Hepatocyte (in vitro differentiated cells): ENCODE results near the gene DHRS2.

Experiments
- CTCF ChIP-seq: fragments of 200-600 bp; sonication (generic); IDR thresholded peaks from 2 replicates; pipeline ENCODE4 v1.5.1; 2016; ENCODE audit warnings: antibody characterized with exemption, mild to moderate bottlenecking; ENCODE audit not compliant: poor library complexity
- EZH2 ChIP-seq: fragments of 200-600 bp; sonication (generic); IDR thresholded peaks from 2 replicates; pipeline ENCODE4 v1.6.1; 2016; ENCODE audit warnings: antibody characterized with exemption, mild to moderate bottlenecking, borderline replicate concordance
- EZH2phosphoT487 ChIP-seq: fragments of 200-600 bp; sonication (generic); IDR thresholded peaks from one replicate; pipeline ENCODE4 v1.6.1; 2018; ENCODE audit warnings: antibody characterized with exemption, mild to moderate bottlenecking, low read depth, moderate library complexity; ENCODE audit not compliant: unreplicated experiment, severe bottlenecking

DNA sequence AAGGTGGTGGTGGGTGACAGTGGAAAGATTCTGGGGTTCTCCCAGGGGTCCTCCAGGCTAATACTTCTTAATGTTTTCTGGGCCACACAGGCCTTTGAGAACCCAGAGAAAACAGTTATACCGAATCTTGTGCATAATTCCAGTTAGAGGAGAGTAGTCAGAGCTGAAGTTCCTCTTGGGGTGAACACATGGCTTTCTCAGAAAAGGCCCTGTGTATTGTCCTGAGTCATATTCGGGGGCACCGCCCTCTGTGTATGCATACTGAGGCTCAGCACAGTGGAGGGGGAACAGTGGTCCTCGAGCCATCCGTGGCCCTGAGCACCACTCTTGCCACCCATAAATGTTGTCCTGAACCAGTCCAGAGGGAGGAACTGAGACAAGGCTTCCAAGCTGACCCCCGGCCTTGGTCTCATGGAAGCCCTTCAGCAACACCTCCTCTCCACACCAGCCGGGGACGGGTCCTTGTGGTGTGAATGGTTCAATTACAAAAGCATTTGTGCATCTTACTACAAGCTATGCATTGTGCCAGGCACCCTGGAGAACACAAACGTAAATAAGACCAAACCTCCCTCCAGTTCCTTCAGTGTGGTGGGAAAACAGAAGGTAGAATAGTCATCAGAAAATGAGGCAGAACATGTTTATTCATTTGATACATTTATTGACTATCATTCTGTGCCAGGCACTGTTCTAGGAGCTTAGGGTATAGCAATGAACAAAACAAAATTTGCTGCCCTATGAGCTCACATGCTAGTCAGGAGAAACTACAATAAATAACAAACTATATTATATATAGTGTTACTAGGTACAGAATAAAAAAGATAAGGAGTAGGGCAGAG is 9.9 kb downstream of the DHRS2 start:
- TF ChIP-seq EZH2 (no peak), CTCF (no peak), EZH2phosphoT487 (no peak)
